Esophagus (tissue), 2 donors: ENCODE data around the gene MGAT5. TPM values are rescaled to one million over a fixed set of nuclear protein-coding genes. Genes with fewer than 3 reads are reported as not detected.

Source experiments
- H3K27ac ChIP-seq, 2 donors: one replicate each; pipeline ENCODE4 v1.5.1; 2013; ENCODE audit warnings: low read depth in 2 of 2, mild to moderate bottlenecking in 2 of 2, inconsistent platforms in 1 of 2, low read length in 1 of 2, moderate library complexity in 1 of 2
- H3K27me3 ChIP-seq, 2 donors: one replicate each; pipeline ENCODE4 v1.6.1; 2013; ENCODE audit warnings: low read length in 2 of 2, control low read depth in 1 of 2, mild to moderate bottlenecking in 1 of 2; ENCODE audit not compliant: insufficient read depth in 2 of 2, control insufficient read depth in 1 of 2
- H3K36me3 ChIP-seq, 2 donors: one replicate each; pipeline ENCODE4 v1.6.1; 2013; ENCODE audit warnings: low read length in 1 of 2; ENCODE audit not compliant: control insufficient read depth in 2 of 2, insufficient read depth in 2 of 2
- H3K4me1 ChIP-seq, 2 donors: one replicate each; pipeline ENCODE4 v1.6.1; 2013; ENCODE audit warnings: low read length in 1 of 2; ENCODE audit not compliant: control insufficient read depth in 2 of 2, insufficient read depth in 2 of 2
- H3K4me3 ChIP-seq, 2 donors: one replicate each; pipeline ENCODE4 v1.5.1; 2013; ENCODE audit warnings: low read length in 2 of 2, mild to moderate bottlenecking in 2 of 2, low read depth in 1 of 2, moderate library complexity in 1 of 2
- H3K9me3 ChIP-seq, 2 donors: one replicate each; pipeline ENCODE4 v1.6.1; 2013; ENCODE audit warnings: mild to moderate bottlenecking in 2 of 2, low read depth in 1 of 2, low read length in 1 of 2, moderate library complexity in 1 of 2; ENCODE audit not compliant: control insufficient read depth in 2 of 2, insufficient read depth in 1 of 2
- WGBS, 2 donors: extraction: QIAGEN DNeasy Blood & Tissue Kit; methylation state at CpG; one replicate each; pipeline ENCODE4 v1.1.7; 2013; 5-methylcytosine and 5-hydroxymethylcytosine counted together
- polyA plus RNA-seq, 2 donors: library from polyadenylated mRNA; stranded (reverse); fragments of 200-250 nt; gene quantifications; one replicate each; pipeline ENCODE4 v1.2.3, GENCODE V29; 2013
- donor health status: healthy with polysubstance abuse.
- donor health status: Bipolar disorder and iron deficiency.

MGAT5 gene
- polyA plus RNA-seq, 2 donors: 3.2 to 4.4 TPM

DNA sequence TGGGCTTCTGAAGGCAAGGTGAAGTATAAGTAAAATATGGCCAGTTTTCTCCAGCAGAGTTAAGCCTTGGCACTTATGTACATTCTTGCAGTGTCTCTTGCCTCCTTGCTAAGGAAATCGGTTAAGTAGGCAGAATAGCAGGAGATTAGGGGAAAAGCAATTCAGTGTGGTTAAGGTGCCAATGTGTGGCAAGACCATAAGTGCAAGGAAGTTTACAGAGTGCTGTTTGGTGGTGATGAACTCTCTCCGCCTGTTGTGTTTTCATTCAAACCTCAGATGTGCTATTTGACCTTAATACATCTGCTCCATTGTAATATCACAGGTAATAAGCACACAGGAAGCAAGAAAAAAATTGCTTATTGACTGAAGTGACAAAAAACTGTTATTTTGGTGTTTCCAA lies 156.1 kb downstream of the MGAT5 start:
- Histone ChIP-seq H3K4me3 (no peak overlapping the region), H3K27ac (no peak overlapping the region), H3K9me3 (no peaks in the 10 kb centered on the region), H3K36me3 (peaks cover 0 to 4% of the 10 kb centered on the region in 2 donors), H3K4me1 (peaks cover 0 to 5% of the 10 kb centered on the region in 2 donors), H3K27me3 (no peaks in the 10 kb centered on the region)
- WGBS, 2 donors: 88 to 91% methylated on average over 2 of the region's 2 CpGs

DNA sequence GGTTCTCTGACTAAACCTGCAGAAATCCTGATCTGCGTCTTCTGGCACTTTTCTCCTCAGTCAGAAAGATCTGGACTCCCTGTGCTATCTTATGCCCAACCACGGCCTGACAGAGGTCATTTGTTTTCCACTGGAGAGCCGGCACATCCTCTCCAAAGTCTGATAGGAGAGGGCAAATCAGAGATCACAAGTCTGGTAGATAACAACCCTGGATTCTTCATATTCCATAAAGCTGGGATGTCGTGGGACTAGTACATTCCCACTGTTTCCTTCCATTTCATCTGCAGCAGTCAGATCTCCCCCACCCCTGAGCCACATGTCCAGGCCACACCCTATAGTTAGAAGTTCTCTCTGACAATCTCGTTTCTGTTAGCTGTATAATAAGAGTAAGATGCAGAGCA lies 157.0 kb downstream of the MGAT5 start:
- H3K27ac ChIP-seq: no peak overlapping the region
- H3K9me3 ChIP-seq: no peaks in the 10 kb centered on the region
- H3K27me3 ChIP-seq: no peaks in the 10 kb centered on the region
- peaks cover 0 to 5% of the 10 kb centered on the region in 2 donors for H3K4me1 ChIP-seq
- no peak overlapping the region for H3K4me3 ChIP-seq
- H3K36me3 ChIP-seq: no peaks in the 10 kb centered on the region
- WGBS, 2 donors: 62 to 69% methylated on average over 5 of the region's 5 CpGs

DNA sequence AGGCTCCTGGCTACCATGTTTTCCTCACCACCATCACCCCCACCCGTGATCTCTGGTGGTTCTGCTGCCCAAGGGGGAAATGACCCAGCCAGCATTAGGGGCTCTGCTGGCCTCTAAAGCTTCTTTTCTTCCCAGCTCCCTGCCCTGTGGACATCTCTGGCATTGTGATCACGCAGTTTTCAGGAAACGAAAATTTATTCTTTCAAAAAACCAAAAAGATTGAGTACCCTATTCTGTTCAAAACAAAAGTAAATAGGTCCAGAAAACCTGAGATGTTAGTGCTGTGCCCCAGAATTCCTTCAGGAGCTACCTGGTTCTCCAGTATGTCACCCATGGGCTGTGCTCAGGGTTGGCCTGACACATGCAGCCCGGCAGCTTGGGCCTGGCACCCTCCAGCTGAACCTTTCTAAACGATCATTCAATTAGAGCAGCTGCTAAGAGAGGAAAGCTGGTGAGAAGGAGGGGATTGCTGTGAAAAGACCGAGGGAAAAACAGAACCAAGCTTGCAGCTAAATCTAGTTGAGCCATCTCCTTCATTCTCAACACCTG lies 157.5 kb downstream of the MGAT5 start:
- no peaks in the 10 kb centered on the region for H3K27me3 ChIP-seq
- peaks cover 0 to 5% of the 10 kb centered on the region in 2 donors for H3K4me1 ChIP-seq
- no peak overlapping the region for H3K27ac ChIP-seq
- H3K4me3 ChIP-seq: no peak overlapping the region
- H3K9me3 ChIP-seq: no peaks in the 10 kb centered on the region
- H3K36me3 ChIP-seq: no peaks in the 10 kb centered on the region
- 65 to 69% methylated on average over 6 of the region's 6 CpGs for WGBS, 2 donors

DNA sequence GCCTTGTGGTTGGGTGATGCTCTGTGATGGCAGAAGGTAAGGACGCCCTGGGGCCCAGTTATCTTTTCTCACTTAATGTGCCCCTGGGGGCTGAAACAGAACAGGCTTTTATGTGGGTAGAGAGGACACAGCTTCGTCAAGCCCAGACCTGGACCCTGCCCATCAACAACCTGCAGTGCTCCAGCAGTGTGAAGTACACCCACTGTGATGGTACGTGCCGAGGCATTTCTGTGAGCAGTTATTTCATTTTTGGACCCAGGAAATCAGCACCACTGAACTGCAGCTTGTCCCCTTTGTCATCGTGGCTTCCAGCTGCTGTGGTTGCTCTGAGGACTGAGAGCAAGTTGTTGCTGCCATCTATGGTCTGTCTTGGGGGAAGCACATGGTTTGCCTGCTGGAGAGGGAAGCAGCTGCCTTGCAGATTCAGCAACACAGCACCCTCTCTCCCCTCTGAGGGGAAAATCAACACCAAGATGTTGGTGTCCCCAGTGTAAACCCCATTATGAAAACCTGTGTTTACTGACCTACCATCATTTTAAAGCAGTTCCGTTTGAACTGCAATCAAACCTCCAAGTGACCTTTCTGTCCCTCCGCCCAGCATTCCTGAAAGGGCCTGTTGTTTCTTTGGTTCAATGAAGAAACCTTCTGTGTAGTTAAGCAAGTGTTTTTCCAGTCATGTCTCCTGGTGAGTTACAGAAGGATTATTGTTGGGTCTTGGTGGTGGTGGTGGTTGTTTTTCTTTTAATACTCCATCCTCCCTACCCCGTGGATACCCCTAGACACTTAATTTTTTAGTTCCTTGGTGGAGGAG lies 158.2 kb downstream of the MGAT5 start:
- Histone ChIP-seq H3K36me3 (no peaks in the 10 kb centered on the region), H3K27me3 (no peaks in the 10 kb centered on the region), H3K9me3 (no peaks in the 10 kb centered on the region), H3K27ac (no peak overlapping the region), H3K4me1 (peaks cover 0 to 2% of the 10 kb centered on the region in 2 donors), H3K4me3 (no peak overlapping the region)
- WGBS, 2 donors: 40 to 48% methylated on average over 8 of the region's 8 CpGs

DNA sequence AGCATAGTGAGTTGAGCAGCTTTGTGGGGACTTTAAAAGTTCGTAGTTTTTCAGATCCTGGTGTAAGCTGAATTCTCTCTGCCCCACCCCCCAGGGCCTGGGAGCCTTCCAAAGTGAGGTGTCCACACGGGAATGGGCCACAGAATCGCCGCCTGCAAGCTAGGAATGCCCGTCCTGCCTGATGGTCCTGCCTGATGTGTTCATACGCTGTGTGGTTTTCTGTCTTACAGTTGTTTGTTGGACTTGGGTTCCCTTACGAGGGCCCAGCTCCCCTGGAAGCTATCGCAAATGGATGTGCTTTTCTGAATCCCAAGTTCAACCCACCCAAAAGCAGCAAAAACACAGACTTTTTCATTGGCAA lies 158.7 kb downstream of the MGAT5 start:
- H3K4me1 ChIP-seq: no peaks in the 10 kb centered on the region
- no peaks in the 10 kb centered on the region for H3K36me3 ChIP-seq
- no peaks in the 10 kb centered on the region for H3K27me3 ChIP-seq
- no peaks in the 10 kb centered on the region for H3K9me3 ChIP-seq
- no peak overlapping the region for H3K4me3 ChIP-seq
- no peak overlapping the region for H3K27ac ChIP-seq
- 90% methylated on average over 8 of the region's 8 CpGs for whole genome bisulfite sequencing, 2 donors

DNA sequence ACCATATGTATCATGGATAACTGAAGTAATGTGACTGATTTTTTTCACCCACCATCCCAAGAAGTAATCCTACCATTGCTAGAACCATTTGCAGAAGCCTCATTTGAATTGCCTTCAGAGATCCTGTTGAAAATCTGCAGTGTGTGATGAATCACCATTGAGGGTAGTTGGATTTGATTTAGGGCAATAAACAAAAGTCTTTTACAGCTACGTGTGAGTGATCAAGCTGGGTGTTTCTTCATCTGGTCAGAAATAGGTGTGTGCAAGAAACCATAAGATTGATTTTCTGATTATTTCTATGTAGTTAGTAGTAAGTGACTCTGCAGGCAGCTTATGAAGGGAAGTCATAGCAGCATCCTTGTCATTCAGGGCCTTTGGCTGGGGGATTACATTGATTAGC lies 159.6 kb downstream of the MGAT5 start:
- 66 to 68% methylated on average over 1 of the region's 1 CpG for WGBS, 2 donors

DNA sequence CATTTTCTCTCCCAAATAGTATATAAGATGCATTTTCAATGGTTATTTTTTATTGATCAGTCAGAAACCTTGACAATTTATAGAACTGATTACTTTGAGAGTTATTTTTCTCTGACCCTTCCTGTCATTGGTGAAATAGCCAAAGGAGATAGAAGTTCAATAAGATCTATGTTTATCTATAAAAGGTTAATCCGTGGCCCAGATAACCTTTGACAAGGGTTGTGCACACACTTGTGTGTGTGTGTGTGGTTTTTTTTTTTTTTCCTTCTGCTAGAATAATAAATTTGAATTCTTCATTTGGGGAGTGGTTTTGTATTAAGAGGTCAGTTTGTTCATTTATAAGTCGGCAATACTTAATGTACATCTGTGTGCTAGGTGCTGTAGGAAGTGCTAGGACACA lies 160.0 kb downstream of the MGAT5 start:
- Histone ChIP-seq H3K27ac (no peak overlapping the region), H3K4me3 (no peak overlapping the region), H3K27me3 (no peaks in the 10 kb centered on the region), H3K9me3 (no peaks in the 10 kb centered on the region), H3K36me3 (peaks cover 0 to 3% of the 10 kb centered on the region in 2 donors), H3K4me1 (no peaks in the 10 kb centered on the region)
- 80 to 91% methylated on average over 2 of the region's 2 CpGs for WGBS, 2 donors

More for the DNA sequence above, 159.6 kb downstream of the MGAT5 start:
- no peaks in the 10 kb centered on the region for H3K4me1 ChIP-seq
- peaks cover 0 to 3% of the 10 kb centered on the region in 2 donors for H3K36me3 ChIP-seq
- H3K27me3 ChIP-seq: no peaks in the 10 kb centered on the region
- no peak overlapping the region for H3K27ac ChIP-seq
- H3K9me3 ChIP-seq: no peaks in the 10 kb centered on the region
- H3K4me3 ChIP-seq: no peak overlapping the region

DNA sequence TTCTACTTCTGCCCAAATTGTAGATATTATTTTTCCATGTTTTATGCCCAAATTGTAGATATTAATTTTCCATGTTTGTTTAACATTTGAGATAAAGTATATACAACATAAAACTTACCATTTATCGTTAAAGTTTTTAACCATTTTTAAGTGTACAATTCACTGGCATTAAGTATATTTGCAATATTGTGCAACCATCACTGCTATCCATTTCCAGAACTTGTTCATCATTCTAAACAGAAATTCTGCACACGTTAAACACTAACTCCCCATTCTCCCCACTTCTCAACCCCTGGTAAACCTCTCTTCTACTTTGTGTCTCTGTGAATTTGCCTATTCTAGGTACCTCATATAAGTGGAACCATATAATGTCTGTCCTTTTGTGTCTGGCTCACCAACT lies 162.1 kb downstream of the MGAT5 start:
- WGBS, 2 donors: 92% methylated on average over 2 of the region's 2 CpGs
- Histone ChIP-seq H3K36me3 (peaks cover 0 to 3% of the 10 kb centered on the region in 2 donors), H3K4me3 (no peak overlapping the region), H3K4me1 (no peaks in the 10 kb centered on the region), H3K27me3 (no peaks in the 10 kb centered on the region), H3K9me3 (no peaks in the 10 kb centered on the region), H3K27ac (no peak overlapping the region)

DNA sequence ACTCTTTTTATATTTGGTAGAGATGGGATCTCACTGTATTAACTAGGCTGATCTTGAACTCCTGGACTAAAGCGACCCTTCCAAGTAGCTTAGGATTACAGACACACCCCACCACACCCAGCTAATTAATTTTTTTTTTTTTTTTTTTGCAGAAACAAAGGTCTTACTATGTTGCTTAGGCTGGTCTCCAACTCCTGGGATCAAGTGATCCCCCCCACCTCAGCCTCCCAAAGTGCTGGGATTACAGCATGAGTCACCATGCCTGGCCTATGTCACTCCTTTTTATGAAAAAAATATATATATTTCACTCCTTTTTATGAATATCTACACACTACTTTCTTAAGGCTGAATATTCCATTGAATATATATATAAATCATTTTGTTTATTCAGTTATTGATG lies 162.8 kb downstream of the MGAT5 start:
- Histone ChIP-seq H3K36me3 (peaks cover 0 to 3% of the 10 kb centered on the region in 2 donors), H3K27ac (no peak overlapping the region), H3K27me3 (no peaks in the 10 kb centered on the region), H3K9me3 (no peaks in the 10 kb centered on the region), H3K4me3 (no peak overlapping the region), H3K4me1 (no peaks in the 10 kb centered on the region)
- WGBS, 2 donors: 68 to 74% methylated on average over 1 of the region's 1 CpG
